Inflammatory macrophage treated with lipopolysaccharide for 4 hours (primary cell): ENCODE data around the gene PRR16.

Experiments used
- DNase-seq: peaks from one replicate; pipeline ENCODE4 v3.0.0-alpha.2; 2020

PRR16 gene

GRCh38 chr5:120464627-120465435, 731 bp downstream of the PRR16 start:
- peak; percentile 45 for DNase-seq

GRCh38 chr5:120465436-120465961, 1.4 kb downstream of the PRR16 start:
- DNase-seq, result no peak

GRCh38 chr5:120466341-120467006, 2.4 kb downstream of the PRR16 start:
- DNase-seq, result no peak

- DNase-seq, result no peak
Observed at GRCh38 chr5:120471971-120472370, 7.9 kb downstream of the PRR16 start.

- DNase-seq, result no peak
Observed at GRCh38 chr5:120472911-120473310, 8.8 kb downstream of the PRR16 start.

GRCh38 chr5:120473332-120473731, 9.2 kb downstream of the PRR16 start:
- DNase-seq, result no peak

GRCh38 chr5:120476063-120476462, 12.0 kb downstream of the PRR16 start:
- no peak for DNase-seq

GRCh38 chr5:120479066-120479465, 15.0 kb downstream of the PRR16 start:
- no peak for DNase-seq

GRCh38 chr5:120499876-120500563, 35.9 kb downstream of the PRR16 start:
- DNase-seq, result no peak

- DNase-seq, result no peak
Observed at GRCh38 chr5:120502531-120502930, 38.4 kb downstream of the PRR16 start.

- DNase-seq, result no peak
Observed at GRCh38 chr5:120503341-120503740, 39.2 kb downstream of the PRR16 start.

GRCh38 chr5:120504057-120504456, 40.0 kb downstream of the PRR16 start:
- no peak for DNase-seq

GRCh38 chr5:120507197-120507596, 43.1 kb downstream of the PRR16 start:
- no peak for DNase-seq

GRCh38 chr5:120507800-120508463, 43.8 kb downstream of the PRR16 start:
- DNase-seq, result no peak

- DNase-seq, result no peak
Observed at GRCh38 chr5:120509053-120509452, 45.0 kb downstream of the PRR16 start.

GRCh38 chr5:120510098-120510637, 46.1 kb downstream of the PRR16 start:
- DNase-seq, result no peak

- DNase-seq, result no peak
Observed at GRCh38 chr5:120510994-120511686, 47.0 kb downstream of the PRR16 start.

- DNase-seq, result no peak
Observed at GRCh38 chr5:120512068-120512467, 48.0 kb downstream of the PRR16 start.

GRCh38 chr5:120512791-120513650, 48.9 kb downstream of the PRR16 start:
- DNase-seq, result no peak

- DNase-seq, result no peak
Observed at GRCh38 chr5:120516805-120517204, 52.7 kb downstream of the PRR16 start.
